GM12874 (cell line): Measurements from ENCODE around the gene HOXC6.

ENCODE experiments used
- CTCF ChIP-seq: IDR thresholded peaks from 2 replicates; pipeline ENCODE4 v1.5.1; 2011; ENCODE audit warnings: low read depth, mild to moderate bottlenecking, control low read depth, low read length, moderate library complexity; ENCODE audit not compliant: insufficient read depth

The HOXC6 gene

GRCh38 chr12:54019924-54020590 is 8.2 kb upstream of the HOXC6 start:
- TF ChIP-seq CTCF: no peak

- TF ChIP-seq CTCF: no peak
These were observed 7.4 kb upstream of the HOXC6 start for GRCh38 chr12:54020591-54021405.

GRCh38 chr12:54021432-54022013 is 6.7 kb upstream of the HOXC6 start:
- peak; percentile 48 for TF ChIP-seq CTCF

GRCh38 chr12:54022960-54023884 is 5.0 kb upstream of the HOXC6 start:
- no peak for TF ChIP-seq CTCF

GRCh38 chr12:54024127-54024526 is 4.1 kb upstream of the HOXC6 start:
- no peak for TF ChIP-seq CTCF

- no peak for TF ChIP-seq CTCF
These were observed 3.5 kb upstream of the HOXC6 start for GRCh38 chr12:54024581-54025305.
